Stimulated activated CD8-positive, alpha-beta memory T cell treated with anti-CD3 and anti-CD28 coated beads, Interleukin-7, amount 100 ng/mL, for 48 hours (primary cell): ENCODE measurements around the gene DDX5.
A peak's percentile ranks its signal among the peaks of the same experiment; 100 is the strongest.
"Not testable (repeated sequence)": the region's sequence is repeated elsewhere in the genome, so short reads cannot be mapped to it uniquely, and the experiment has no call there.

Experiments
- DNase-seq, 2 donors: peaks; one replicate each; pipeline ENCODE4 v3.0.0-alpha.2; 2020; ENCODE audit warnings: low read depth in 1 of 2; ENCODE audit errors: extremely low read depth in 1 of 2

Gene DDX5

DNA sequence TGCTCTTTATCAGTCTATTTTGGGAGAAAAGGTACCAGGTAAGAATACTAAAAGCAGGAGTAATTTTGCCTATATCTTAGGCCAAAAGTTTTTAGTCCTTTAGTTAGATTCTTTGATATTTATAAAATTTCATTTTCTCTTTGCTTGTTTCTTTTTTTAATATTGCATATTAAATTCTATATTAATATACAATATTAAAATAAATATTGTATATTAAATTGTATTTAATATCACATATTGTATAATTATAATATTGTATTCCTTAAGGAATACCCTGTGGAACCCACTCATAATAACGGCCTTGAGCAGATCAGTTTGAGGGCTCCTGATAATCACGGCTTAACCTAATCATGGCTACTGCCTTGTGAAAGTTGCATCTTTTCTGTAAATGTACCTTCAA lies 2.6 kb upstream of the DDX5 start:
- no peak for DNase-seq

DNA sequence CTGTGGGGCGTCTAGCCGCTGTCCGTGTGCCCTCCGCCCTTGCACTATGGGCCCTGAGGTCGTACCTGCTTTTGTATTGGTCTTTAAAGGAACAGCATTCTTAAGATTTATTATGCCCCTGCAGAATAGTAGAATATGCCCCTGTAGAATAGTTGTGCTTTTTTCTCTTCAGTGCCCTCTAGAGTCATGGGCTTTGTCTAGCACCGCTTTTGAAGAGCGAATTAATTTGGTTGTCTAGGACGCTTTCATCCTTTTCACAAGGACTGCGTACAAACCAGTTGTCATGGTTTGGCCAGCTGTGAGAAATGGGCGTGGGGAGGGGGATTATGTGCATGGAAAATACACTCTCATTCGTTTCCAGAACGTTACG lies 1.3 kb upstream of the DDX5 start:
- DNase-seq, result no peak

DNA sequence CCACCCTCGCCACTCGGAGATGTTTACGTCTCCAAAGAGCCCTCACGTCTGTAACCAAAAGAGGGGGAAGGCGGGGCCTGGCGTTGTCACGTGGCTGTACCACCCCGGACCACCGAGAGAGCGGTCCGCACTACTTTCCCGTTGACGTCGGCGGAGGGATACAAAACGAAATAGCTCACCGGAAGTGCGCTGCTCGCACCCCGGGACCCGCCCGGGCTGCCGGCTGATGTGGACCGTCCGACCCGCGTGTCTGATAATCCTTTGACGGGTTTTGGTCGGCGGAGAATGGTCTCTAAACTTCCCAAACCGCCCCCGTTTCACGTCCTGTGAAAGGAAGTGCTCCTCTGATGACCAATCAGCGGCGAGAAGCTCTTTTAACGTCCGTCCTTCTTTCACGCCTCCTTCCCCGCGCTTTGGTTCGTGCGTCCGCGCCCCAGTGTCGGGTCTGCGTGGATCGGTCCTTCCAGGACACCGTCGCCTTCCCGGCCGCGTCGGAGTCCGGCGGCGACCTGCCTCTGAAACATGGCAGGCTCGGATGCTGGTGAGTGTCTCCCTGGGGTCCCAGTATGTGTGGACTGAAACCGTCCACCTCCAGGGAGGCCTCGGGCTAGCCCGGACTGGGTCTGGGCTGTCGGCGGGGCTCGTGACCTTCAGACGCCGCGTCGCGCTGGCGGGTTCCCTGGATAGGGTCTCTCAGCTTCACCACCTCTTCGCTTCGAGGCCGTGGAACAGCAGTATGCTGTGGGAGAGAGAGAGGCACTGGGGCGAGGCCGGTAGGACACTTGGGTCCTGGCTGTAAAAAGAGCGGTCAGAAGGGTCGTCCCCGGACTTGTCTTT lies 705 bp upstream of the DDX5 start, which contains the start of gene CEP95:
CEP95 (plus strand) TSS at position 402 of the 837 bp plus-strand sequence; CDS start at position 523, 121 bp downstream.
- DNase-seq, result peak; percentile 90 to 94

DNA sequence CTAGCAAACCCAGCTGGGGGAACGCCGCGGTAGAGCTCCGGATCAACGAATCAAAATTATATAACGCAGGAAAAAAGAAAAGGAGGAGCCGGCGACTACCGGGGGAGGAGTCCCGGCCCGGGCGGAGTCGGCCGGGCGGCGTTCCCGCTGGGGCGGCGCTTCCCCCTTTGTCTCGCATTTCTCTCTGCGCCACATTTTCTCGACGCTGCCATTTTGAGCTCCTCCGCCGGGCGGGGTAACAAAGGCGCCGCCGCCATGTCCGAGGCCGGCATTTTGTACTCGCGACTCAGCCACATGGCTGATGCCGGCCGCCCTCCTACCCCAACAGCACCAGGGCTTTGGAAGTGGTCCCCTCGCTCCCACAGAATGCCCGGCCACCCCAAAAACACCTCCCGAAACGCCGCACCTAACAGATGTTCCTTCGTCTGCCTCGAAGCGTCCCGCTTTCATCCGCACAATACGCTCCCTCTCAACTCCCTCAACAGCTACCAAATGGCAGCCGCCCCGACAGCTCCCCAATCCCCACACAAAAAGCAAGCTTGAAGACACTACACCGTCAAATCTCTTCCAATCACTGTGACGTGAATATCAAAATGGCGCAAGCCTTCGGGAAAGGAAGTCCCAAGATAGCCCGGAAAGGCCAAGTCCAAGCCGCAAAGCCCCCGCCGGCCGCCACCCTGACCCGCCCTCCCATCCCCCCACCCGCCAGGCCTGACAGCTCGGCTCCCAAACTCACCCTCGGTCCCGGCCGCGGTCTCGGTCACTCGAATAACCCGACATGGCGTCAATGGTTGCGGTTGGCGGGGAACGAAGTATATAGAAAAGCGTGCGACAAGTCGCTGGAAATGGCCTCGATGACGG lies 519 bp downstream of the DDX5 start:
- peak; percentile 61 to 70 for DNase-seq

DNA sequence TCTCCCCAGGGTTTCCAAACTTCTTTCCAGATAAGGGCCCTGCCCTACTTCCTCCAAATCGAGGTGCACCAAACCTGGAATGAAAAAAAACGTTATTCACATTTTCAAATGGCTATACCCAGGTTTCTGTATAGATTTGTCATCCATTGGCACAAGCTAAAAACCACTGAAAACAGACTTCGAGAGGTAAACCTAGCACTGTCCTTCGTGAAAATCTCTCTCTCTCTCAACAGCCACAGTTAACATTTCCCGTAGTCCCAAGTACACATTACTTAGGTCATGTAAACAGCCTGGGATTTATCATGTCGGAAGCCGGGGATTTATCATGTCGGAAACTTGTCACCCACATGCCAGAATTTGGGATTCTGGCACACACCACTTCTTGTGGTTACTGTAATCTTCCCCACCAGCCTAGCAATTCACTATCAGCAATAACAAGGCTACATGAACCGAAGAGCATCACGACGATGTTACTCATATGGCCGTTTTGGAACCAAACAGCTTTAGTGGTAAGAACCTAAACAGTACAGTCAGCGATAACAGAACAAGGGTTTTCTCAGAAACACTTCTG lies 1.2 kb downstream of the DDX5 start:
- no peak for DNase-seq

DNA sequence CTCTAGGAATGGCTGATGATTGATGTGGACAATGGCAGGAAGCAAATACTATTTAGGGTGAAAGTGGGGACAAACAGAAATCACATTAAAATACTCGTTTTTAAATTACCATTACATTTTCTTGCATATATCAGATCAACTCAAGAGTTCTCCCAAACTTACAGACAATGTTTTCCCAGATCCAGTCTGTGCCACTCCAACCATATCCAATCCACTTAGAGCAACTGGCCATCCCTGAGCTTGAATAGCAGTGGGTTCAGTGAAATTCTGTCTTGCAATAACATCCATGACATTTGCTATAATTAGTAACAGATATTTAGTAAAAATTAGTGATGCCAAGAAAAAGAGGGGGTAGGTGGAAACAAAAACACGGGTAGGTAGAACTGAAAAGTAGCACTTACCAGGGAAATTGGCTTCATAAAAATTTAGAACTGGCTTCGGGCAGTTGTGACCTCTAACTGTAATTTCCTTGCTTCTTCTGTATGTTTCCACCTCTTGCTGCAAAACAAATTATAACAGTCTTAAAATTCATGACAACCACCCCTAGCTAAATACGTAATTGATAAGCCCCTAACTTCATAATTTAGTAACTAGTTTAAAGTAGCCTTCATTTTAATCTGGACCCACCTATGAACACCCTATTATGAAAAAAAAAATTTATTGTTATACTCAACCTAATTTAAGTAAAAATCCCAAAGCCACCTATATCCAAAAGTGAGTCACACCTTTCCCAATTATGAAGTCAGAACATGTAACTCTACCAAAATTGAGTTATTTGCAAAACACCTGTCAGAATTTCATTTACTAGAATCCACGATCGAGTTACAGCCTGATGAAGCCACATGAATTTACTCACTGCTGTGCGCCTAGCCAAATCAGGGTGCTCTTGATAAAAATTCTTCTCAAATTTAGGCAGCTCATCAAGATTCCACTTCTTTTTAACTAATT lies 2.0 kb downstream of the DDX5 start:
- no peak for DNase-seq

DNA sequence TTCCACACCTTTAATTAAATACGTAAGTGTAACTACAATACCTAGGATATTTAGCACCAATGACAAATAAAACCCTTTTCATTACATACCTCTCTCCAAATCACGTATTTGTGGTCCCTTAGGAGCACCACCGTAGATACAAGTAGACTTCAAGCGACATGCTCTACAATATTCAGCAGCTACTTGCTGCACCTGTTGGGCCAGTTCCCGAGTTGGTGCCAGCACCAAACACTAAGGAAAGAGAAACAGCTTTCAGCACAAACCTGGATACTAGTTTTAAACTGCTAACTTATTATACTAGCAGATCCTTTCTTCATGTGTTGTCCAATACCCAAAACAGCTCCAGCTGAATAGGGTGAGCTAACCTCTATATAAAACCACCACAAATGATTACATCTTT lies 2.7 kb downstream of the DDX5 start:
- DNase-seq, result no peak

DNA sequence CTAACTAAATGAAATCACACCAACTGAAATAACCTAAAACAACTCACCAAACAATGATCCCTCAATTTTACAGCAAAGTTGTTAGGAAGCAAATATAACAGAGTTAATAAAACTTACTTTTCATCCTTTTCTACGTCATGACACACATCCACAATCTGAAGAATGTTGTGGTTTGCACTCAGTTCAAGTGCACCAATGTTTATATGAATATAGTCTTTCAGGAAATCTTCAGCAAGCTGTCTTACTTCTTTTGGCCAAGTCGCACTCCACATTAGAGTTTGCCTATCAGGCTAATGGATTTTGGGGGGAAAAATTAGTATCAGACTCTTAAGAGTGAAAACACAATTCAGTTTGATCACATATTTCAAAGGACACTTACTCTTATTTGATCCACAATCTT lies 3.3 kb downstream of the DDX5 start:
- DNase-seq, result no peak

DNA sequence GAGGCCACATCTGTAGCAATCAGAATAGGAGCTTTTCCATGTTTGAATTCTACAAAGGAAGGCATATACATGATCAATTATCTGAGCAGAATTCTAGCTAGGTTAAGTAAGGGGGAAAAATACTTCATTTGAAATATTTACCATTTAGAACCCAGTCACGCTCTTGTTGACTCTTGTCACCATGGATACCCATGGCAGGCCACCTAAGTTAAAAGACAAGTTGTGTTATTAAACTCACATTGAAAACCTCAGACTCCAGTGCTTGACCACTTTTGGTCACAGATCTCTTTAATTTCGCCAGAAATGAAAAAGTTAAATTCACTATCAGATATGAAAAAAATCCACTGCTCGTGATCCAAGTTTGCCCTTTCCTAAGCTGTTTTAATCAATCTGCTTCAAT lies 4.1 kb downstream of the DDX5 start:
- DNase-seq, result no peak

DNA sequence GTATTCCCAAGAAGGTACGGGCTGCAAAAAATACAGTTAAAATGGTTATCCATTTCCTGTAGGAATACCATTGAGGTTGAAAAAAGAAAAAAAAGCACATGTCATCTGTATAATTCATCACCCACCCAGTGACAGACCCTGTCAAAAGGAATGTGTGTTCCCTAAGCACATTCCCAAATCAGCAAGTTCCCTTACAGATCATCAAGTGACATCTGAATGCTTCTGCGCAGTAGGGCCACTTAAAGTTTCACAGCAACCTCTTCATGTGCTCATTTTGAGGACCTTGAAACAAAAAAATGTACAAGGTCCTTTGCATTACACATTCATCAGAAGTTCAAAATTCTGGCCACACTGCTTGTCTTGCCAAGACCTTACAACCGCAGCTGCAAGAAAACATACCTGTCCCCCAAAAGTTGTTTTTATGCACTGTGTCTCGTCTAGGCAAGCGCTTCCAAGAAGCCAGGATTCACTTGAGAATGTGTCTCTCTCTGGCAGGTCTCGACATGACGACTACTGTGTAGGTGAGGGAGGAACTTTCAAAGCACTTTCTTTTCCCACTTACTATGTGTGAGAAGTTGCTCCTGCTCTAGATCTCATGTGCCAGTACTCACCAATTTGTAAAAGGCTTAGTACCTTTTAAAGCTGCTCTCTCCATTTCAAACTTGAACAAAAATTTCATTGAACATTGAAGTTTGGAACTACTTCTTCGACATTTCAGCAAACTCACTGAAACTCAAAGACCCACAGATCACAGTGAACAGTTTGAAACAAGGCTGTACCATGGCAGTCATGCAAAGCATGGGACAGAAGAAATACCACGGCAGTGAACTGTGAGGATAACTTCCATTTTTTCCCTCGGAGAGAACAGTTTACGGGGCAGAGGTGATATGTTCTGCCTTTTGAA lies 5.0 kb downstream of the DDX5 start:
- DNase-seq, result no peak

DNA sequence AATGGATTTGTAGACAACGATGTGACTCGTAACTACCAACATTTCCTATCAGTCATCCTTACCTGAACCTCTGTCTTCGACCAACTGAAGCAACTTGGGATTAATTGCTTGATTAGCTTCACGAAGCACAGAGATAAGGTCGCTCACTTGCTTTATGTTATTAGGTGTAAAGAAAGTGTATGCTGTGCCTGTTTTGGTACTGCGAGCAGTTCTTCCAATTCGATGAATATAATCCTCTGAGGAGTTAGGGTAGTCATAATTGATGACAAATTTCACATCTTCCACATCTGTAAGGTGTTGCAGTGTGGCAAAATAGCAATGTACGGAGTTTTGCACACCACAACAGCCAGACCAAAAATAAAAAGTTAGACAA lies 5.6 kb downstream of the DDX5 start:
- no peak for DNase-seq

DNA sequence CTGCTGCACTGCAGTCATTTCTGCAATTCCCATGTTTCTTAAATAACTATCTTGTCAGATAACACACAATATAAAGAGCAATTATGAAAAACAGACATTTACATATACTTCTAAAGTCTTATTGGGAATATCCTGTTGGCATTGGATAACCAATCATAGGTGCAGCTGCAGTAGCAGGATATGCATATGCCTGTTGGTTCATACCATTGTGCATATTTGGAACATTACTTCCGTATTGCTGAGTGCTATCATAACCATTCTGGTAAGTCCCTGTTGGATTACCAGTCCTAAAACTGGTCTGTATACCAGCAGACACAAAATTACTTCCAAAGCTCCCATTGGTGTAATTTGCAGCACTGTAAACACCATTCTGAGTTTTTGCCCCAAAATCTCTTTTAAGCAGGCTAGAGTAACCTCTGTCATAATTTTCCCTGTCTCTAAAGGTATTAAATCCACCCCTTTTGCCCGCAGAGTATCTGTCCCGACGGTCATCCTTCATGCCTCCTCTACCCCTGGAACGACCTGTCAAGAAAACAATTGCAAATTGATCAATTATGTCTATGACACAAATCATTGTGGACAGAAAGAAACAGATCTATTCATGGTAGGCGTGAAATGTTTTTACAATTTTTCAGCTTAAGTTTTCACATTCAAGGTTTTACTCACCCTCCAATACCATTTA lies 6.1 kb downstream of the DDX5 start:
- no peak for DNase-seq

DNA sequence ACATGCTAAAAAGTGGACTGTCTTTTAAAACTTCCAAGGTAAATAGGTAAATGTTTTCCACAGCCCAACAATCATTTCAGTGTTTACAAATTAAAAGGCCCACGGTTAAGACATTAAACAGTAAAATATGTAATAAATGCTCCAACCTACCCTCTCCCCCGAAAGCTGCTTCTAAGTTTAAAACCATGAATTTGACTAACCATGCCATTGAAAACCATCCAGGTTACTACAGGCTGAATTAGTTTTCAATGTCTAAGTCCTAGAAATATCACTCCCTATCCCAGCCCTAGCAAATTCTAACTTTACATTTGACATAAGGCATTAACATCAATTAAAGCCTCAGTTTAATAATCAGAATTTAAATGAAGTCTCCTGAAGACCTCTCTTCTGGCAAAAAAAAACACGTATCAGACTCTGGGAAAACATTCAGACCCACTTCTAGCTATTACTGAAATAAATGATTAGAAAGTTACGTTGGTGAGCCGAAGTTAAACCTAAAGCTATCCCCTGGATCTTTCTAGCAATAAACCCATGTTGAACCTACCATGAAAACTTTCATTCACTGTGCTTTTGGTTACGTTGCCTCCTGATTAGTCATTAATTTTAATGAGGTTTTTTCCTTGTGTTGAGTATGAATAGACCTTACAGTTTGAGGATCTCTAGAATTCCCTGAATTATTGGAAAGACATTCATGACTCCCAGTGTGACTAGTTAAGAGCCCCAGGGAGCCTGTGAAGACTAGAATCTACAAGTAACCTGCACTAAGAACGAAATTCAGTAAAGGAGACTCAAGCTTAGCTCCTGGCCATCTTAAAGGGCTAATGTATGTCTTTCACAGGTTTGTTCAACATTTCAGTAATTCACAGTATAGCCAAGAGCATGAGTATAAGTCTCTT lies 7.5 kb downstream of the DDX5 start:
- DNase-seq, result no peak

DNA sequence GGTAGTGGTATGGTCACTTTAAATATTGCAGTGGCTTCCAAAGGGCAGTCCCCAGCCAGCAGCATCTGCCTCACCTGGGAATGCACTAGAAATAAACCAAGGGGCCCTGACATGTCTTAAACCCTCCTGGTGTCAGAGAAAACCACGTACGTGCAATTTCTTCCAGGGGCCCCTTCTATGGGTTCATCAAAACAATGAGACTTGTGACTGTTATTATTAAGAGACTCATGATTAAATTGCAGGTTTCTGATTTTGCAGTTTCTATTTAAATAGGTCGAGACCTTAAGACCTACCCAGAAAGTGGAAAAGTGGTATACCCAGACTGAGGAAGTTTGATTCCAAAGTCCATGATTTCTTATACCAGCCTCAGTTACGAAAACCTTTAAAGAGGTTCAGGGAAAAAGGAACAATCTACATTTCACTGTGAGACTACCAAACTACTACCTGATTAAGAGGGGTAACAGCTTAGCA lies 8.5 kb downstream of the DDX5 start:
- peak in 1 of 2 donors; percentile 29 for DNase-seq

DNA sequence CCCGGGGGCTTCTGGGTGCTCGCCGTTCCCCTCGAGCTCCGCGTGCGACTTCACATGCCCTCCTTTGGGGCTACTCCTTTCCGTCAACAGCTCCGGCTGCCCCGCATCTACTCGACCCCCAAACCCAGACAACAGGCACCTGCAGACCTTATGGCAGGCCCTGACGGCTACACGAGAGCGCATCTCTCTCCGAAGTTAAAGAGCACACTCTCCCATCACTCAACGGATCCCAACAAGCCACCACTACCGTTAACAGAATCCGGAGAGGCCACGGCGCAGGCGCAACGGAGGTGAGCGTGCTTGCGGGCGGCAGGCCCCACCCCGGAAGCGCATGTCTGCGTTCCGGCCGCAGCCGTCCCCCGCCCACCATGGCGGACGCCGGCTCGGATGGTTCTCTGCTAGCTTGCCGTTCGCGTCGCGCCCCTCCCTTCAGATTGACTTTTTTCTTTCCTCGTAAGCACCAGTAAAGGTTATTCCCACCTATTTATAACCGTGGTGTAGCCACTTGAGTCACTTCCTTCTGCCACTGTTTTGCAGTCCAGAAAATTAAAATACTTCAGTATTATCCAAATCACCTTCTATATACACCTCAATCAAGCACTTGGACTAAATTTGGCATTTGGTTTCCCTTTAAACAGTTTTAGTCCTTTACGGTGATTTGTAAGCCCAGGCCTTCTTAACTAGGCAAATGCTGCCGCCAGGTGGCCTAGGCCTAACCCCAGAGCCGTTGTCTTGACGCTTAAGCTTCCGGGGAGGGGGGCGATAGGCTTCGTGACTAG lies 9.1 kb downstream of the DDX5 start, which contains the start of gene POLG2:
POLG2 (minus strand) TSS at position 269 of the 779 bp plus-strand sequence; CDS start at position 183, 86 bp downstream.
- peak; percentile 92 to 95 for DNase-seq

DNA sequence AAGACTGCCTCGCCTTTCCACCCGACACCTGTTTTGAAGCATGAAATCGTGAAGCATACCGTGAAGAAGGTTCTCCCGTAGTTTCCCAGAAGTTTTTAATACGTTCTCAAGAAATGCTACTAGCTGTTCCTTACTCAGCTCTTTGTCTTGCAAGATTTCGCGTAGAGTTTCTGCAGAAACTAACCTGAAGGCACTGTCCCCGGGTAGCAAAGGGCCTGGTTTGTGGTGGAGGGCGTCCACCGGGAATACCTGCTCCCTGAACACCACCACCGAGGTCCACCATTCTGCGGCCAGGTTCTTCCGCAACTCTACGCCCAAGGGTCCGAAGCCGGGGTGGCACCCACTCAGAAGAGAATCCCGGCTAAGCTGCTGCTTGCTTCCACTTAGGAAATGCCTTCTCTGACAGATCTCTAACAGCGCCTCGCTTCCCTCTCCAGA lies 9.7 kb downstream of the DDX5 start:
- no peak for DNase-seq

DNA sequence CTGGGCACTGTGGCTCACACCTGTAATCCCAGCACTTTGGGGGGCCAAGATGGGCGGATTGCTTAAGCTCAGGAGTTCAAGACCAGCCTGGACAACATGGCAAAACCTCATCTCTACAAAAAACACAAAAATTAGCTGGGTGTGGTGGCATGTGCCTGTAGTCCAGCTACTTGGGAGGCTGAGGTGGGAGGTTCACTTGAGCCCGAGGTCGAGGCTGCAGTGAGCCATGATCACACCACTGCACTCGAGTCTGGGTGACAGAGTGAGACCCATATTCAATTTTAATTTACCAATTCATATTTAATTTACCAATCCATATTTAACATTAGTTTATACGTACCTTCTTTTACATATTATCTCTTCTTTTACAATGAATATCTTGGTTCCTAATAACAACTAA lies 10.8 kb downstream of the DDX5 start:
- not testable (repeated sequence) for DNase-seq
